ENCODE data around the gene SND1. TPM values are rescaled to one million over a fixed set of nuclear protein-coding genes. Genes with fewer than 3 reads are reported as not detected.

The SND1 gene
- total RNA-seq, 1 donor from 2014 or later = 165 TPM

GRCh38 chr7:128022631-128023532, 370.9 kb downstream of the SND1 start:
- no peak for DNase-seq
- peak overlapping the region; percentile 77 for H3K4me3 Mint-ChIP-seq (ENCODE audit: unreplicated experiment)
- no peaks in the 10 kb centered on the region for H3K36me3 Mint-ChIP-seq (ENCODE audit: unreplicated experiment)
- TF ChIP-seq CTCF (IDR thresholded peaks at IDR 0.05; ENCODE audit: partially characterized antibody, unreplicated experiment) = no peak
- H3K9me3 Mint-ChIP-seq (ENCODE audit: unreplicated experiment) = peaks cover 15% of the 10 kb centered on the region
- peaks cover 14% of the 10 kb centered on the region for H3K27me3 Mint-ChIP-seq (ENCODE audit: unreplicated experiment)
- H3K4me1 Mint-ChIP-seq (ENCODE audit: low read depth, unreplicated experiment) = peaks cover 75% of the 10 kb centered on the region
- H3K27ac Mint-ChIP-seq (ENCODE audit: unreplicated experiment) = peak overlapping the region; percentile 41

- Mint-ChIP-seq H3K4me1 (ENCODE audit: low read depth, unreplicated experiment) (peaks cover 76% of the 10 kb centered on the region), H3K4me3 (ENCODE audit: unreplicated experiment) (peak overlapping the region; percentile 5), H3K9me3 (ENCODE audit: unreplicated experiment) (peaks cover 17% of the 10 kb centered on the region), H3K36me3 (ENCODE audit: unreplicated experiment) (peaks cover 4% of the 10 kb centered on the region), H3K27ac (ENCODE audit: unreplicated experiment) (no peak overlapping the region), H3K27me3 (ENCODE audit: unreplicated experiment) (peaks cover 10% of the 10 kb centered on the region)
- TF ChIP-seq CTCF (IDR thresholded peaks at IDR 0.05; ENCODE audit: partially characterized antibody, unreplicated experiment) = no peak
- no peak for DNase-seq
These were observed 372.2 kb downstream of the SND1 start for GRCh38 chr7:128024151-128024550.

- Mint-ChIP-seq H3K4me3 (ENCODE audit: unreplicated experiment) (peak overlapping the region; percentile 79), H3K27ac (ENCODE audit: unreplicated experiment) (peak overlapping the region; percentile 5), H3K27me3 (ENCODE audit: unreplicated experiment) (peaks cover 14% of the 10 kb centered on the region), H3K9me3 (ENCODE audit: unreplicated experiment) (peaks cover 24% of the 10 kb centered on the region), H3K36me3 (ENCODE audit: unreplicated experiment) (peaks cover 7% of the 10 kb centered on the region), H3K4me1 (ENCODE audit: low read depth, unreplicated experiment) (peaks cover 66% of the 10 kb centered on the region)
- TF ChIP-seq CTCF (IDR thresholded peaks at IDR 0.05; ENCODE audit: partially characterized antibody, unreplicated experiment) = no peak
- no peak for DNase-seq
These were observed 373.4 kb downstream of the SND1 start for GRCh38 chr7:128025380-128025779.

GRCh38 chr7:128025819-128026218, 373.8 kb downstream of the SND1 start:
- Mint-ChIP-seq H3K36me3 (ENCODE audit: unreplicated experiment) (peaks cover 7% of the 10 kb centered on the region), H3K4me3 (ENCODE audit: unreplicated experiment) (peak overlapping the region; percentile 79), H3K9me3 (ENCODE audit: unreplicated experiment) (peaks cover 24% of the 10 kb centered on the region), H3K4me1 (ENCODE audit: low read depth, unreplicated experiment) (peaks cover 63% of the 10 kb centered on the region), H3K27ac (ENCODE audit: unreplicated experiment) (no peak overlapping the region), H3K27me3 (ENCODE audit: unreplicated experiment) (peaks cover 17% of the 10 kb centered on the region)
- no peak for DNase-seq
- no peak for TF ChIP-seq CTCF (IDR thresholded peaks at IDR 0.05; ENCODE audit: partially characterized antibody, unreplicated experiment)

GRCh38 chr7:128026551-128026950, 374.6 kb downstream of the SND1 start:
- Mint-ChIP-seq H3K9me3 (ENCODE audit: unreplicated experiment) (peaks cover 24% of the 10 kb centered on the region), H3K4me3 (ENCODE audit: unreplicated experiment) (peak overlapping the region; percentile 90), H3K27ac (ENCODE audit: unreplicated experiment) (no peak overlapping the region), H3K27me3 (ENCODE audit: unreplicated experiment) (peaks cover 17% of the 10 kb centered on the region), H3K4me1 (ENCODE audit: low read depth, unreplicated experiment) (peaks cover 57% of the 10 kb centered on the region), H3K36me3 (ENCODE audit: unreplicated experiment) (peaks cover 7% of the 10 kb centered on the region)
- no peak for TF ChIP-seq CTCF (IDR thresholded peaks at IDR 0.05; ENCODE audit: partially characterized antibody, unreplicated experiment)
- DNase-seq = no peak
